Measurements from ENCODE around the gene CRYGD. TPM values are rescaled to one million over a fixed set of nuclear protein-coding genes. Genes with fewer than 3 reads are reported as not detected.

The CRYGD gene
- total and polyA plus RNA-seq, 9 of the 15 experiments (the other 6 are each of a cell fraction or from before 2014, with no cell fraction given) = not detected

DNA sequence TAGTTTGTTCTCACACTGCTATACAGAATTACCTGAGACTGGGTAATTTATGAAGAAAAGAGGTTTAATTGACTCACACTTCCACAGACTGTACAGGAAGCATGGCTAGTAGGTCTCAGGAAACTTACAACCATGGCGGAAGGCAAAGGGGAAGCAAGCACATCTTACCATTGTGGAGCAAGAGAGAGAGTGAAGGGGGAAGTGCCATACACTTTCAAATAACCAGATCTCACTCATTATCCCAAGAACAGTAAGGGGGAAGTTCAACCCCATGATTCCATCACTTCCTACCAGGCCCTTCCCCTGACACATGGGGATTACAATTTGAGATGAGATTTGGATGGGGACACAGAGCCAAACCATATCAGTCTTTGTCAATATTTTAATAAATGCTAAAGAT is 26.6 kb upstream of the CRYGD start:
- no TSS peak for BruUV-seq (replicated peaks)
- WGBS (ENCODE audit: insufficient coverage, low coverage, missing lambda C conversion rate) = 38% methylated on average over 1 of the region's 1 CpG
- ChIA-PET POLR2A (no interaction called here), CTCF (ENCODE audit: low intra/inter-chr PET ratio) (no interaction called here)
- H3K27ac ChIP-seq (ENCODE audit: extremely low read depth, low read depth, low read length) = no peak overlapping the region
- H3K4me3 ChIP-seq = no peak overlapping the region
- no peaks in the 10 kb centered on the region for H4K20me1 ChIP-seq (replicated peaks; ENCODE audit: control insufficient read depth, insufficient read depth, low read length)
- DNase-seq (ENCODE audit: extremely low read depth in 1 of 4, low spot score in 3 of 4) (no peak), ATAC-seq (no peak), FAIRE-seq (no peak)
- H3K27me3 ChIP-seq (ENCODE audit: control insufficient read depth in 2 of 2, insufficient read depth in 2 of 2, low read length in 2 of 2) = no peaks in the 10 kb centered on the region
- in situ Hi-C loops (cut with MboI) = no loop called here
- no peaks in the 10 kb centered on the region for H3K9me3 ChIP-seq (replicated peaks; ENCODE audit: control insufficient read depth, insufficient read depth, low read depth, low read length)
- H3K79me2 ChIP-seq (ENCODE audit: control insufficient read depth, insufficient read depth, low read length) = no peaks in the 10 kb centered on the region
- no peak overlapping the region for H2AFZ ChIP-seq (ENCODE audit: low read depth, low read length)
- H3K9ac ChIP-seq (ENCODE audit: insufficient read depth in 1 of 2, low read depth in 2 of 2, low read length in 2 of 2) = no peak overlapping the region
- no peaks in the 10 kb centered on the region for H3K36me3 ChIP-seq (ENCODE audit: control insufficient read depth, insufficient read depth, low read length)
- no peaks in the 10 kb centered on the region for H3K4me1 ChIP-seq (replicated peaks in 1 of 2; ENCODE audit: control insufficient read depth in 2 of 2, insufficient read depth in 2 of 2, low read length in 2 of 2)
- TF ChIP-seq POLR2G (IDR thresholded peaks at IDR 0.05; ENCODE audit: low read depth, low read length) = no peak
- no peak for TF ChIP-seq PRPF4 (IDR thresholded peaks at IDR 0.05; ENCODE audit: insufficient read depth, low read depth, low read length, poor library complexity, severe bottlenecking)
- TF ChIP-seq NCOA4 (IDR thresholded peaks at IDR 0.05; ENCODE audit: partially characterized antibody) = no peak
- TF ChIP-seq RNF2 (IDR thresholded peaks at IDR 0.05) = no peak
- no peak for TF ChIP-seq ZNF232 (CRISPR knock-in tag; IDR thresholded peaks at IDR 0.05)
- TF ChIP-seq SMAD3 (CRISPR knock-in tag; conservative IDR thresholded peaks at IDR 0.05) = no peak
- no peak for TF ChIP-seq TSC22D4 (tag; IDR thresholded peaks at IDR 0.05)
- no peak for TF ChIP-seq C11orf30 (IDR thresholded peaks at IDR 0.05; ENCODE audit: low read depth)
- no peak for TF ChIP-seq CREB1 (IDR thresholded peaks at IDR 0.05)
- TF ChIP-seq CREB1 (CRISPR knock-in tag; IDR thresholded peaks at IDR 0.05) = no peak
- TF ChIP-seq POLR3G (IDR thresholded peaks at IDR 0.05; ENCODE audit: extremely low read depth, insufficient read length, insufficient replicate concordance) = no peak
- TF ChIP-seq ZNF445 (CRISPR knock-in tag; IDR thresholded peaks at IDR 0.05; ENCODE audit: low read depth) = no peak
- TF ChIP-seq ZNF165 (CRISPR knock-in tag; IDR thresholded peaks at IDR 0.05; ENCODE audit: borderline replicate concordance) = no peak
- TF ChIP-seq NR2F6 (CRISPR knock-in tag; IDR thresholded peaks at IDR 0.05) = no peak
- no peak for TF ChIP-seq NELFE (IDR thresholded peaks at IDR 0.05; ENCODE audit: insufficient read depth, insufficient read length)
- TF ChIP-seq NONO (IDR thresholded peaks at IDR 0.05; ENCODE audit: low read depth in 2 of 2, low read length in 1 of 2) = no peak
- TF ChIP-seq SMARCA5 (IDR thresholded peaks at IDR 0.05) = no peak
- TF ChIP-seq HDAC6 (IDR thresholded peaks at IDR 0.05; ENCODE audit: low read depth, low read length) = no peak
- no peaks in the 10 kb centered on the region for H3K9me1 ChIP-seq (ENCODE audit: control insufficient read depth, insufficient read depth, low read length)
- no peak overlapping the region for H3K4me2 ChIP-seq (ENCODE audit: insufficient read depth, low read length)
- intact Hi-C loops (cut with micrococcal nuclease) = no loop called here

Data from K562 (cell line).